Activated T-cell treated with anti-CD3 and anti-CD28 coated beads, Interleukin-2, amount 50 U/mL, for 24 hours (primary cell): ENCODE measurements around the gene PCDH9.

ENCODE experiments used
- DNase-seq: peaks from one replicate; pipeline ENCODE4 v3.0.0-alpha.2; 2020
- H3K27ac Mint-ChIP-seq: 2 replicates; pipeline ENCODE4 v1.8.0; 2020; ENCODE audit warnings: mild to moderate bottlenecking, mixed read lengths
- H3K27me3 Mint-ChIP-seq: 2 replicates; pipeline ENCODE4 v1.8.0; 2020; ENCODE audit warnings: mixed read lengths
- H3K36me3 Mint-ChIP-seq: 2 replicates; pipeline ENCODE4 v1.8.0; 2020; ENCODE audit warnings: low read depth, mixed read lengths
- H3K4me1 Mint-ChIP-seq: 2 replicates; pipeline ENCODE4 v1.8.0; 2020; ENCODE audit warnings: low read depth, mixed read lengths
- H3K4me3 Mint-ChIP-seq: 2 replicates; pipeline ENCODE4 v1.8.0; 2020; ENCODE audit warnings: mild to moderate bottlenecking, moderate library complexity, mixed read lengths
- H3K9me3 Mint-ChIP-seq: 2 replicates; pipeline ENCODE4 v1.8.0; 2020; ENCODE audit warnings: mixed read lengths

PCDH9 gene

GRCh38 chr13:67155898-67156722 is 74.0 kb downstream of the PCDH9 start:
- no peaks in the 10 kb centered on the region for H3K27me3 Mint-ChIP-seq
- H3K9me3 Mint-ChIP-seq = no peaks in the 10 kb centered on the region
- H3K4me1 Mint-ChIP-seq = no peaks in the 10 kb centered on the region
- H3K27ac Mint-ChIP-seq = no peak overlapping the region
- no peak for DNase-seq
- no peak overlapping the region for H3K4me3 Mint-ChIP-seq
- no peaks in the 10 kb centered on the region for H3K36me3 Mint-ChIP-seq

- Mint-ChIP-seq H3K4me1 (no peaks in the 10 kb centered on the region), H3K4me3 (no peak overlapping the region)
Observed at GRCh38 chr13:67152085-67152484, 78.1 kb downstream of the PCDH9 start.

DNA sequence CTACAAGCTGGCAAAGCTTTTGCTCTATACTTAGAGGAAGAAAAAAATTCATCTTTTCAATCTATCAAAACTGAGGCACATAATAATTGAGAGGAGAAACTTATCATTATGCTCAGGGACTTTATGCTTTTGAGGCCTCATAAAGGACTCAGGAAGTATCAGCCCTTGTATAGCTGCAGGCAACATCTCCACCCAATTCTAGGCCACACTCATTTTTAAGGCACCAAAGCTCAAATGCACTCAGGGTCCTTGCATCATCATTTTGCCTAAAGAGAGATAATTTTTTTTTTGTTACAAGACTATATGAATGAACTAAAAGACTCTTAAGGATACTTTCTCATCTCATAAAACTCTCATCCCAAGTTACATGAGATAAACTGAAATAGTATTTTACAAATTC is 78.5 kb downstream of the PCDH9 start:
- H3K27ac Mint-ChIP-seq = no peak overlapping the region

More at GRCh38 chr13:67152085-67152484, 78.1 kb downstream of the PCDH9 start:
- Mint-ChIP-seq H3K27ac (no peak overlapping the region), H3K36me3 (no peaks in the 10 kb centered on the region), H3K27me3 (no peaks in the 10 kb centered on the region), H3K9me3 (no peaks in the 10 kb centered on the region)
- DNase-seq = no peak

DNA sequence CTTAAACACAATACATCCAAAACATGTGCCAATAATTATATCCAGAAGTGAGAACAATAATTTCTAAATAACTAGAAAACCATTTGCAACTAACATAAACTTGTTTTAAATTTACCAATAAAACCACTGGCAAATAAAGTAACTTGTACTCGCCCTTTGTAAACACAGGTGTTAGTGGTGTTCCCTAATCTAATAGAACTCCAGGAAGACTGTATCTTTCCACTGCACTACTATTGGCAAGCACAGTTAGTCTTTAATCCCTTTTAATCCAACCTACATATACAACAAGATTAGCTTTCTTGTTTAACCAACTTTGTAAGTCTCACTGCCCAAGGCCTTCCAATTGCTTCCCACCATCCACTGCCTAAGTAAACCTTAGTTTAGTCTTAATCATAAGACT is 79.5 kb downstream of the PCDH9 start:
- no peak for DNase-seq
- Mint-ChIP-seq H3K27me3 (no peaks in the 10 kb centered on the region), H3K4me1 (peaks cover 2% of the 10 kb centered on the region), H3K4me3 (no peak overlapping the region), H3K36me3 (no peaks in the 10 kb centered on the region), H3K9me3 (no peaks in the 10 kb centered on the region), H3K27ac (no peak overlapping the region)

More for the DNA sequence above, 78.5 kb downstream of the PCDH9 start:
- Mint-ChIP-seq H3K36me3 (no peaks in the 10 kb centered on the region), H3K4me1 (no peaks in the 10 kb centered on the region), H3K4me3 (no peak overlapping the region), H3K27me3 (no peaks in the 10 kb centered on the region), H3K9me3 (no peaks in the 10 kb centered on the region)
- DNase-seq = no peak

GRCh38 chr13:67148161-67148571 is 82.0 kb downstream of the PCDH9 start:
- no peak for DNase-seq
- H3K4me1 Mint-ChIP-seq = peaks cover 2% of the 10 kb centered on the region
- no peaks in the 10 kb centered on the region for H3K27me3 Mint-ChIP-seq
- H3K27ac Mint-ChIP-seq = no peak overlapping the region
- H3K36me3 Mint-ChIP-seq = no peaks in the 10 kb centered on the region
- H3K4me3 Mint-ChIP-seq = no peak overlapping the region
- H3K9me3 Mint-ChIP-seq = no peaks in the 10 kb centered on the region

DNA sequence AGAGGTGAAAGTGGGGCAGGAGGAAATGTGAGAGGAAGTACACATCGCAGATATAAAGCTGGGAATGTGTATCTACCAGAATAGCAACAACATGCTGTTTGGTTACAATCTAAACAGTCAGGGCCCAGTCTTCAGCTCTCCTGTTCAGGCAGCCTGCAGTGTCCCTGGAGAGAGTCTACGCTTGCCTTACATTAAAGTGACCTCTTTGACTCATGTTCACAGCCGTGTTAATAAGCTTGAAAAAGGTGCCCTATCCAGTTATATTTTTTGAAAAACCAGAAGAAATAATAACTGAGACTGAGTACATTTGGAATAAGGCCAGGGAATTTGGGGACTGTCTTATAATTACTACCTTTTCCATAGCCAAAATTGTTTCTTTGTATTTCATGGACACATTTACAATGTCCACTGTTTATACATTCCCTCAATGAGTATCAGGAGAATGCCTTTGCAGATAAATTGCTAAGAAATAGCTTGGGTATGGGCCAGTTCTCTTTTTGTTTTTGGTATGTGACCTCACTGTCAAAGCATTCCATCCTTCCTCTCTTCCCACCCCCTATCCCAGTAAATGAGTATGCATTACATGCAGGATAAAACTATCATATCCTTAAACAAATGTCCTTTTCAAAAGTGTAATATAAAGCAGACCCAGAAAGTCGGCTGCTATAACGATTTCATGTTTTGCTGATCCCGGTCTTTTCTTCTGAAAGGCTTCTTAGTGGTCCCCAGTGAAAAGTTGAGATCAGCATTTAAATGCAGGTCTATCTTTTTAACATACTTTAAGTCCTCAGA is 82.6 kb downstream of the PCDH9 start:
- H3K36me3 Mint-ChIP-seq = no peaks in the 10 kb centered on the region
- no peak overlapping the region for H3K4me3 Mint-ChIP-seq
- H3K27ac Mint-ChIP-seq = no peak overlapping the region
- peaks cover 2% of the 10 kb centered on the region for H3K4me1 Mint-ChIP-seq
- no peak for DNase-seq
- no peaks in the 10 kb centered on the region for H3K9me3 Mint-ChIP-seq
- H3K27me3 Mint-ChIP-seq = no peaks in the 10 kb centered on the region

- H3K9me3 Mint-ChIP-seq = no peaks in the 10 kb centered on the region
- no peaks in the 10 kb centered on the region for H3K27me3 Mint-ChIP-seq
- H3K36me3 Mint-ChIP-seq = no peaks in the 10 kb centered on the region
- H3K27ac Mint-ChIP-seq = no peak overlapping the region
- no peak for DNase-seq
- no peak overlapping the region for H3K4me3 Mint-ChIP-seq
- peaks cover 2% of the 10 kb centered on the region for H3K4me1 Mint-ChIP-seq
Observed at GRCh38 chr13:67146523-67147130, 83.5 kb downstream of the PCDH9 start.

DNA sequence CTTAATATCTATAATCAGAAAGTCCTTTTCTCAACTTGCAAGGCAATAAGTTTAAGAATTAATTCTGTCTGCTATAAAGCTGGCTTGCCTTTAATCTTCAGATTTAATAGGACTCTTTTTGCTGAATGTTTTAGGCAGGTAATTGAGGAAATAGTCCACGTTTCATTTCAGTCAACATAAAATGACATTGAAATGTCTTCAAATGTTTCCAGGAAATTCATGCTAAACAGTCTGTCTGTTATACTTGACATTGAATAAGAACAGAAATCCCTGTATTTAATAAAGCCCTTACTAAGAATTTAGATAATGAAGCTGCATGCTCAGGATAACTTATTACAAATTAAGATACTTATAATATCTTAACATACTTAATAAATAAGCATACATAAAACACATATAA is 84.2 kb downstream of the PCDH9 start:
- Mint-ChIP-seq H3K4me3 (no peak overlapping the region), H3K36me3 (no peaks in the 10 kb centered on the region), H3K27ac (no peak overlapping the region), H3K27me3 (no peaks in the 10 kb centered on the region), H3K4me1 (peaks cover 2% of the 10 kb centered on the region), H3K9me3 (no peaks in the 10 kb centered on the region)
- DNase-seq = no peak

GRCh38 chr13:67143544-67144115 is 86.5 kb downstream of the PCDH9 start:
- Mint-ChIP-seq H3K4me1 (peaks cover 2% of the 10 kb centered on the region), H3K36me3 (no peaks in the 10 kb centered on the region), H3K27ac (no peak overlapping the region), H3K9me3 (no peaks in the 10 kb centered on the region), H3K27me3 (no peaks in the 10 kb centered on the region), H3K4me3 (no peak overlapping the region)
- no peak for DNase-seq

DNA sequence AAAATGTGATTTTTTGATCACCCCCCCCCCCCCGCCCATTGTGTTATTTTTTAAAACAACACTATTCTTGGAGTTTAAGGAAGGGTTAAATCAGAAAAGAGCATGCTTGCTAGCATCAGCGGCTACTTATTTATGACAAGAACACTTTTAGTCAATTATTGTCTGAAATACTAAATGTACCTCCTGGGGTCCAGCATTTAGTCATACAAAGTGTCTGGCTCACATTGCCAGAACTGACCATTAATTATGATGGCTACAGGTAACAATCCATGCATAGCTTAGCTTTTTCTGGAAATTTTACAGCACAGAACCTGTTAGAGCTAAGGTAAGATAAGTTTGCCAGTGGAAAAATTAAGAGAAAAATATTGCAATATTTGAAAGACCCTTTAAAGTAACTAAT is 90.1 kb downstream of the PCDH9 start:
- H3K27ac Mint-ChIP-seq = no peak overlapping the region
- no peaks in the 10 kb centered on the region for H3K36me3 Mint-ChIP-seq
- no peaks in the 10 kb centered on the region for H3K4me1 Mint-ChIP-seq

DNA sequence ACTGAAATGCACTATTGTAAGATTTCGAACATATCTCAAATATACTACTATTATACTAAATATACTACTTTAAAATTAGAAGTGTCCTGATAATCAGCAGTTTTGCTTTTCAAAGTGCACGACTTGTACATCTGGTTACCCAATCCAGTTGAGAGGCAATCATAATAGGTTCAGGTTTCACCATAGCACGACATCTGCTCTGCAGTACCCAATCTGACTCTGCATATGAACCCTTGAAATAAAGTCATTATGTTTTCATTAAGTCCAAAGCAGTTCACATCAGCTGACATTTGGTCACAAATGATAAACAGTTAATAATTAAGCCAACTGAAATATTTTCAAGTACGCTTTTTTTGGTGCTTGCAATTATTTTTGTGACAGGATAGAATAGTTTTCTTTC is 90.6 kb downstream of the PCDH9 start:
- DNase-seq = no peak
- H3K4me1 Mint-ChIP-seq = no peaks in the 10 kb centered on the region
- H3K27ac Mint-ChIP-seq = no peak overlapping the region
- H3K27me3 Mint-ChIP-seq = no peaks in the 10 kb centered on the region
- no peaks in the 10 kb centered on the region for H3K36me3 Mint-ChIP-seq
- H3K4me3 Mint-ChIP-seq = no peak overlapping the region
- no peaks in the 10 kb centered on the region for H3K9me3 Mint-ChIP-seq

More for the DNA sequence above, 90.1 kb downstream of the PCDH9 start:
- H3K27me3 Mint-ChIP-seq = no peaks in the 10 kb centered on the region
- no peak overlapping the region for H3K4me3 Mint-ChIP-seq
- DNase-seq = no peak
- H3K9me3 Mint-ChIP-seq = no peaks in the 10 kb centered on the region

- no peak for DNase-seq
- Mint-ChIP-seq H3K4me3 (no peak overlapping the region), H3K27ac (no peak overlapping the region), H3K36me3 (no peaks in the 10 kb centered on the region), H3K9me3 (no peaks in the 10 kb centered on the region), H3K4me1 (peaks cover 3% of the 10 kb centered on the region), H3K27me3 (no peaks in the 10 kb centered on the region)
Observed at GRCh38 chr13:67138970-67139369, 91.2 kb downstream of the PCDH9 start.

DNA sequence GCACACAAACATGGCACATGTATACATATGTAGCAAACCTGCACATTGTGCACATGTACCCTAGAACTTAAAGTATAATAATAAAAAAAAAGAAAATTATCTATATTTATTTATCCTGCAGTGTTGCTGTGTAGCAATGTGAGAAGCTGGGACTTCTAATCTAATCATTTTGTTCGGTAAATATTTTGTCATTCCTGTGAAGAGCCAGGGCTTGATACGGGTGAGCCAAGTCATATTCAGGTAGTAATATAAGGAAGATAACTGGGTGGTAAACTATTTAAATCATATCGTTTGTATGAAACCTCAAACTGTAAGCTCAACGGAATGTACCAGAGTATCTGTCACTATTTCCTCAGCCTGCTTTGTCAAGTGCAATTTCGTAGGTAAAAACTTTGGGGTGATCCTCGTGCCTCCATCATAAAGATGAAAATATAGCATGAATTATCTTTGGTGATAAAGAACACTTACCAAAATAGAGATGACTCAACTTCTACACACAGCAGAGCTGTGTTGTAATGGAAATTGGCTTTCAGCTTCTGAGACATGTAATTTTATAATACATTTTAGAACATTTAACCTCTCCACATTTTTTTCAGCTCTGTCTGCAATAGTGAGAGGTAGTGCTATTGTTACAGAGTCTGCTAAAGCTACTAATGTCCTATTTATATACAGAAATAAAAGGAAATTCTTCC is 92.9 kb downstream of the PCDH9 start:
- no peaks in the 10 kb centered on the region for H3K9me3 Mint-ChIP-seq
- H3K36me3 Mint-ChIP-seq = no peaks in the 10 kb centered on the region
- H3K4me3 Mint-ChIP-seq = no peak overlapping the region
- H3K27ac Mint-ChIP-seq = no peak overlapping the region
- H3K27me3 Mint-ChIP-seq = no peaks in the 10 kb centered on the region
- peaks cover 5% of the 10 kb centered on the region for H3K4me1 Mint-ChIP-seq
- no peak for DNase-seq

GRCh38 chr13:67136157-67136556 is 94.0 kb downstream of the PCDH9 start:
- Mint-ChIP-seq H3K27ac (no peak overlapping the region), H3K4me3 (no peak overlapping the region), H3K27me3 (no peaks in the 10 kb centered on the region), H3K36me3 (no peaks in the 10 kb centered on the region), H3K4me1 (peaks cover 9% of the 10 kb centered on the region), H3K9me3 (no peaks in the 10 kb centered on the region)
- no peak for DNase-seq
